Measurements from ENCODE around the gene ITGAL.
"Not testable (repeated sequence)": the region's sequence is repeated elsewhere in the genome, so short reads cannot be mapped to it uniquely, and the experiment has no call there.

ITGAL gene

GRCh38 chr16:30491229-30491628 is 18.7 kb downstream of the ITGAL start:
- no peak overlapping the region for H3K4me3 ChIP-seq (ENCODE audit: low read depth, low read length)

GRCh38 chr16:30491744-30492308 is 19.3 kb downstream of the ITGAL start:
- H3K4me3 ChIP-seq (ENCODE audit: low read depth, low read length): no peak overlapping the region

DNA sequence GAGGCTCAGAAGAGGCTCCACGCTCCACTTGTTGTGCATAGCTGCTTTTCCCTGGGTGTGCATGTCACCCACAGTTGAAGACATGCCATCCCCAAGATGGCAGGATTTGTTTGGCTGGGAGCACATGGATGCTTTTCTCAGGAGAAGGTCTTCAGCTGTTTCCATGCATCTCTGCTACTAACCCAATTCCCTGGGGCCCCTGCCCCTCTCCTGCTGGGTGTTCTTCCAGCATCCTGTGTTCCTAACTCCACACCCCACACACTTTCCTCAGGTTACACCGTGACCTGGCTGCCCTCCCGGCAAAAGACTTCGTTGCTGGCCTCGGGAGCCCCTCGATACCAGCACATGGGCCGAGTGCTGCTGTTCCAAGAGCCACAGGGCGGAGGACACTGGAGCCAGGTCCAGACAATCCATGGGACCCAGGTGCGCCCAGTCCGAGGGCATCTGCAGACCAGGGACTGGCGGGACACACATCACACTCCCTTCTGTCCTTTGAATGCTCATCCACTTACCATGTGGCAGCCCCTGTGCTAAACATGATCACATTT is 21.5 kb downstream of the ITGAL start:
- H3K4me3 ChIP-seq (ENCODE audit: low read depth, low read length): no peak overlapping the region

DNA sequence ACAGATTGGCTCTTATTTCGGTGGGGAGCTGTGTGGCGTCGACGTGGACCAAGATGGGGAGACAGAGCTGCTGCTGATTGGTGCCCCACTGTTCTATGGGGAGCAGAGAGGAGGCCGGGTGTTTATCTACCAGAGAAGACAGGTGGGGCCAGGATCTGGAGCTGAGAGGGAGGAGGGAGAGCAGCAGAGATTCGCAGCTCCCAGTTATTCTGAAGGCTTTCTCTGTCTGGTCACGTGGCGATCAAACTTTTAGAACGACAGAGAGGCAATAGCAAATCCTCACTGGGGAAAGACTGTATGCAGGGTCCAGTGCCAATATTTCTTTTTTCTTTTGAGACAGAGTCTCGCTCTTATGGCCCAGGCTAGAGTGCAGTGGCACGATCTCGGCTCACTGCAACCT is 22.2 kb downstream of the ITGAL start:
- no peak overlapping the region for H3K4me3 ChIP-seq (ENCODE audit: low read depth, low read length)

DNA sequence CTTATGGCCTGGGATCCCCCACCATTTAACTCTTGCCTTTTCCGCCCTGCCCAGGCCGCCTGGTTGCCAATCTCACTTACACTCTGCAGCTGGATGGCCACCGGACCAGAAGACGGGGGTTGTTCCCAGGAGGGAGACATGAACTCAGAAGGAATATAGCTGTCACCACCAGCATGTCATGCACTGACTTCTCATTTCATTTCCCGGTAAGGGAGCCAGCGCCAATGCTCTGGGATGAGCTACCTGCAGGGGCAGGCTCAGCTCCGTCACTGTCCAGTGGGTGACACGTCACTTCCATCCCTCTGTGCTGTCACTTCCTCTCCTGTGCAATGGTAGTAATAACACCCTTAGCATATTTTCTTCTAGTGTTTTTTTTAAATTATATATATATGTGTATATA is 26.7 kb downstream of the ITGAL start:
- no peak overlapping the region for H3K4me3 ChIP-seq (ENCODE audit: low read depth, low read length)

- H3K4me3 ChIP-seq (ENCODE audit: low read depth, low read length): no peak overlapping the region
These were observed 31.1 kb downstream of the ITGAL start for GRCh38 chr16:30503403-30504296.

GRCh38 chr16:30509081-30509765 is 36.7 kb downstream of the ITGAL start:
- no peak overlapping the region for H3K4me3 ChIP-seq (ENCODE audit: low read depth, low read length)

DNA sequence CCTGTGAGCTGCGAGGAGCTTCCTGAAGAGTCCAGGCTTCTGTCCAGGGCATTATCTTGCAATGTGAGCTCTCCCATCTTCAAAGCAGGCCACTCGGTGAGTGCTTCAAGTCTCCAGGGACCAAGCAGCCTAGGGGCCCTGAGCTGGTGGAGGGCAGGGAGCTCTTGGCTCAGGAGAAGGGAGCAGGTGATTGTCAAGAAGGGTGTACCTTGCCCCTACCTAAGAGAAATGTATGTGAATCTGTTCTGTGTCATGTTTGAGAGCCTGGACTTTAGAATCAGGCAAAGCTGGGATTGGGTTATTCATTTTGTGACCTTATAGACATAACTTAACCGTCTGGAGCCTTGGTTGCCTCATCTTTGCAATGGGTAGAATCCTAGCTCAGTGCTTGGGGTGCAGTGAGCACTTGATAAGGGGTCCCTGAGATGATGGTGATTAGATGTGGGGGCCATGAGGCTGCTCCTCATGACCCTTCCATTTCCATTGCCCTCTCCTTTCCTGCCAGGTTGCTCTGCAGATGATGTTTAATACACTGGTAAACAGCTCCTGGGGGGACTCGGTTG is 37.9 kb downstream of the ITGAL start:
- H3K4me3 ChIP-seq (ENCODE audit: low read depth, low read length): no peak overlapping the region

GRCh38 chr16:30511509-30511908 is 39.0 kb downstream of the ITGAL start:
- H3K4me3 ChIP-seq (ENCODE audit: low read depth, low read length): no peak overlapping the region

DNA sequence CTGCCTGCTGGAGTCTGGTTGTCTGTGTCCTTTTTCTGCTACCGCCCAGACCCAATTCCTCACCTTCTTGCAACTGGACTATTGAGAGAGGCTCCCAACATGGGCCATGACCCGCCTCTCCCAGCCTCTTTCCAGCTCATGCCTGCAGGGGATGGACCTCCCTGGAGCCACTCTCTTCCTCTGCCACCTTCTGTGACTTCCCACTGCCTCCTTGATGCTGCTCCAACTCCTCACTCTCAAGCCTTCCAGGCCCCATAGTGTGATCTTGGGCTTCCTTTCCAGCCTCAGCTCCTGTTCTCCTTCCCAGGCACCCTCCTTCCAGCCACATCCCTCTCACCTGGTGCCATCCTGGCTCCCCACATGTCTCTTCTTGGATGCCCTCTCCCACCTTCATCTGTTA is 42.7 kb downstream of the ITGAL start:
- no peak overlapping the region for H3K4me3 ChIP-seq (ENCODE audit: low read depth, low read length)

- H3K4me3 ChIP-seq (ENCODE audit: low read depth, low read length): no peak overlapping the region
These were observed 46.0 kb downstream of the ITGAL start for GRCh38 chr16:30518552-30518951.

- no peak overlapping the region for H3K4me3 ChIP-seq (ENCODE audit: low read depth, low read length)
These were observed 46.8 kb downstream of the ITGAL start for GRCh38 chr16:30519120-30520049.

DNA sequence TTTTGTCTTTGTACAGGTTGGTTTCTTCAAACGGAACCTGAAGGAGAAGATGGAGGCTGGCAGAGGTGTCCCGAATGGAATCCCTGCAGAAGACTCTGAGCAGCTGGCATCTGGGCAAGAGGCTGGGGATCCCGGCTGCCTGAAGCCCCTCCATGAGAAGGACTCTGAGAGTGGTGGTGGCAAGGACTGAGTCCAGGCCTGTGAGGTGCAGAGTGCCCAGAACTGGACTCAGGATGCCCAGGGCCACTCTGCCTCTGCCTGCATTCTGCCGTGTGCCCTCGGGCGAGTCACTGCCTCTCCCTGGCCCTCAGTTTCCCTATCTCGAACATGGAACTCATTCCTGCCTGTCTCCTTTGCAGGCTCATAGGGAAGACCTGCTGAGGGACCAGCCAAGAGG is 48.9 kb downstream of the ITGAL start:
- no peak overlapping the region for H3K4me3 ChIP-seq (ENCODE audit: low read depth, low read length)

DNA sequence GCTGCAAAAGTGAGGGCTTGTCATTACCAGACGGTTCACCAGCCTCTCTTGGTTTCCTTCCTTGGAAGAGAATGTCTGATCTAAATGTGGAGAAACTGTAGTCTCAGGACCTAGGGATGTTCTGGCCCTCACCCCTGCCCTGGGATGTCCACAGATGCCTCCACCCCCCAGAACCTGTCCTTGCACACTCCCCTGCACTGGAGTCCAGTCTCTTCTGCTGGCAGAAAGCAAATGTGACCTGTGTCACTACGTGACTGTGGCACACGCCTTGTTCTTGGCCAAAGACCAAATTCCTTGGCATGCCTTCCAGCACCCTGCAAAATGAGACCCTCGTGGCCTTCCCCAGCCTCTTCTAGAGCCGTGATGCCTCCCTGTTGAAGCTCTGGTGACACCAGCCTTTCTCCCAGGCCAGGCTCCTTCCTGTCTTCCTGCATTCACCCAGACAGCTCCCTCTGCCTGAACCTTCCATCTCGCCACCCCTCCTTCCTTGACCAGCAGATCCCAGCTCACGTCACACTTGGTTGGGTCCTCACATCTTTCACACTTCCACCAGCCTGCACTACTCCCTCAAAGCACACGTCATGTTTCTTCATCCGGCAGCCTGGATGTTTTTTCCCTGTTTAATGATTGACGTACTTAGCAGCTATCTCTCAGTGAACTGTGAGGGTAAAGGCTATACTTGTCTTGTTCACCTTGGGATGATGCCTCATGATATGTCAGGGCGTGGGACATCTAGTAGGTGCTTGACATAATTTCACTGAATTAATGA is 49.5 kb downstream of the ITGAL start:
- H3K4me3 ChIP-seq (ENCODE audit: low read depth, low read length): no peak overlapping the region

DNA sequence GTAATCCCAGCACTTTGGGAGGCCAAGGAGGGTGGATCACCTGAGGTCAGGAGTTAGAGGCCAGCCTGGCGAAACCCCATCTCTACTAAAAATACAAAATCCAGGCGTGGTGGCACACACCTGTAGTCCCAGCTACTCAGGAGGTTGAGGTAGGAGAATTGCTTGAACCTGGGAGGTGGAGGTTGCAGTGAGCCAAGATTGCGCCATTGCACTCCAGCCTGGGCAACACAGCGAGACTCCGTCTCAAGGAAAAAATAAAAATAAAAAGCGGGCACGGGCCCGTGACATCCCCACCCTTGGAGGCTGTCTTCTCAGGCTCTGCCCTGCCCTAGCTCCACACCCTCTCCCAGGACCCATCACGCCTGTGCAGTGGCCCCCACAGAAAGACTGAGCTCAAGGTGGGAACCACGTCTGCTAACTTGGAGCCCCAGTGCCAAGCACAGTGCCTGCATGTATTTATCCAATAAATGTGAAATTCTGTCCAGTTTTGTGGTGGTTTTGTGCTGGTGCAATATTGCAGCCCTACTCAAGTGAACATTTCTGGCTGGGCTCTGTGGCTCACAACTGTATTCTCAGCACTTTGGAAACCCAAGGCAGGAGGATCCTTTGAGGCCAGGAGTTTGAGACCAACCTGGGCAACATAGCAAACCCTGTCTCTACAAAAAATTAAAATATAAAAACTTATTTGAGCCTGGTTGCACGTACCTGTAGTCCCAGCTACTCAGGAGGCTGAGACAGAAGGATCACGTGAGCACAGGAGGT is 50.3 kb downstream of the ITGAL start:
- H3K4me3 ChIP-seq (ENCODE audit: low read depth, low read length): not testable (repeated sequence)

DNA sequence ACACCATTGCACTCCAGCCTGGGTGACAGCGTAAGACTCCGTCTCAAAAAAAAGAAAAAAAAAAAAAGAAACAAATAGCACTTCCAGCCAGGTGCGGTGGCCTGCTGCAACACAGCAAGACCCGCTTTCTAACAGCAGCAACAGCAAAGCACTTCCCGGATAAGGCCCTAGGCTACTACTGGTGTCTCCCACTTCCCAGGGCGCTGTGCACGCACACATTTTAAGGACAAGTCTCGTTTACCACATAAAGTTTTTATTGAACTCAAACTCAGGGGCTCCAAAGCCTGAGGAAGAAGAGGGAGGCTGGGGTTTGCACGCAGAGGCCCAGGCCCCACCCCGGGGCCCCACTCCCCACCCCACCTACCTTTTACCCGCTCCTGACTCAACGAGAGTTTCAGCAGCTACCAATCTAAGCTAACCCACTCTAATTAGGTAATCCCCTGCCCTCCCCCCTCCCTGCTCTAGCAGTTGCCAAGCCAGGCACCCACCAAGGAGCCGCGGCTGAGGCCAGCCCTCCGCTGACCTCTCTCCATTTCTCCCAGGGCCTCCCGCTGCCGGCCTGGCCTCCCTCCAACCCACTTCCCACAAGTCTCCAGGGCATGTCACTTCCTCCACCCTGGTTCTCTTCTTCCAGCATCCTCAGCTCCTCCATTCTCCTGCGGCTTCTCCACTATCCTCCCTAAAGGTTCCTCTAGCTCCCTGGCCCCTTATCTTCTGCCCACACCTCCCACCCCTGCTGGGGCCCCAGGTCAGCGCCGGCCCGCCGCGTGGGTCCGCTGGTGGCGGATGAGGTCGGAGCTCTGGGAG is 51.4 kb downstream of the ITGAL start:
- no peak overlapping the region for H3K4me3 ChIP-seq (ENCODE audit: low read depth, low read length)

DNA sequence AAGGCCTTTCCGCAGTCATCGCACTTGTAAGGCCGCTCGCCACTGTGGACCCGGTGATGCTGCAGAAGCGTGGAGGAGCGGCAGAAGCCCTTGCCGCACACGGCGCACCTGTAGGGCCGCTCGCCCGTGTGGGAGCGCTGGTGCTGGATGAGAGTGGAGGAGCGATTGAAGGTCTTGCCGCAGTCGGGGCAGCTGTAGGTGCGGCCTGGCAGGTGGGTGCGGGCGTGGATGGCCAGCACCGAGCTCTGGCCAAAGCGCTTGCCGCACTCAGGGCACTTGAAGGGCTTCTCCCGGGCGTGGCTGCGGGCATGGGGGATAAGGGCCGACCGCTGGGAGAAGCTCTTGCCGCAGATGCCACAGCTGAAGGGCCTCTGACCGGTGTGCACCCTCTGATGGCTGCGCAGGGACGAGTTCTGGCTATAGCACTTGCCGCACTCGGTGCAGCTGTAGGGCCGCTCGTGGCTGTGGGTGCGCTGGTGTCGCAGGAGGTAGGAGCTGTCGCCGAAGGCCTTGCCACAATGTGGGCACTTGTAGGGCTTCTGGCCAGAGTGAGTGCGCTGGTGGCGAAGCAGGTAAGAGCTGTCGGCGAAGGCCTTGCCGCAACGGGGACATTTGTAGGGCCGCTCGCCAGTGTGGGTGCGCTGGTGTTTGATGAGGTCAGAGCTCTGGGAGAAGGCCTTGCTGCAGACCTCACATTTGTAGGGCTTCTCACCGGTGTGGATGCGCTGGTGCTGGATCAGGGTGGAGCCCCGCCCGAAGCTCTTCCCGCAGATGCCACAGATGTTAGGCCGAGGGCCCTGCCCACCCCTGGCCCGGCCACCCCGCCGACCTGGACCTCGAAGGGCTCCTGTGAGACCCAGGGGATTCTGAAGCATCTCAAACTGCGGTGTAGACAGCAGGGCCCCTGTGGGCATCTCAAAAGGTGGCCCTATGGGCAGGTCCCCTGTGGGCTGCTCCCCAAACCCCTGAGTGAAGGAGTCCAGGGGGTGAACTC is 52.3 kb downstream of the ITGAL start:
- H3K4me3 ChIP-seq (ENCODE audit: low read depth, low read length): no peak overlapping the region

All from iPS-11a (cell line).